Kidney epithelial cell (primary cell): ENCODE data around the gene ETV6. TPM values are rescaled to one million over a fixed set of nuclear protein-coding genes. Genes with fewer than 3 reads are reported as not detected.

Source experiments
- DNase-seq: peaks from one replicate; pipeline ENCODE4 v3.0.0-alpha.2; 2010; ENCODE audit warnings: low read depth
- H3K27me3 ChIP-seq: 2 replicates; pipeline ENCODE4 v1.6.0; 2011; ENCODE audit warnings: low read length; ENCODE audit not compliant: control insufficient read depth, insufficient read depth
- H3K36me3 ChIP-seq: 2 replicates; pipeline ENCODE4 v1.5.1; 2011; ENCODE audit warnings: low read length; ENCODE audit not compliant: control insufficient read depth, insufficient read depth
- H3K4me3 ChIP-seq: 2 replicates; pipeline ENCODE4 v1.5.1; 2011; ENCODE audit warnings: low read depth, mild to moderate bottlenecking, control low read depth, low read length
- CTCF ChIP-seq: IDR thresholded peaks from 2 replicates; pipeline ENCODE4 v1.5.1; 2011; ENCODE audit warnings: mild to moderate bottlenecking, moderate library complexity, low read length, control low read depth, inconsistent platforms; ENCODE audit not compliant: insufficient read depth, poor library complexity, severe bottlenecking
- total RNA-seq: library from RNA; depleted of rRNA; stranded (reverse); fragments of >200 nt; gene quantifications from 2 replicates; pipeline ENCODE4 v1.2.3, GENCODE V29; 2015

ETV6 gene
- total RNA-seq, 1 donor from 2014 or later: 17.6 TPM

DNA sequence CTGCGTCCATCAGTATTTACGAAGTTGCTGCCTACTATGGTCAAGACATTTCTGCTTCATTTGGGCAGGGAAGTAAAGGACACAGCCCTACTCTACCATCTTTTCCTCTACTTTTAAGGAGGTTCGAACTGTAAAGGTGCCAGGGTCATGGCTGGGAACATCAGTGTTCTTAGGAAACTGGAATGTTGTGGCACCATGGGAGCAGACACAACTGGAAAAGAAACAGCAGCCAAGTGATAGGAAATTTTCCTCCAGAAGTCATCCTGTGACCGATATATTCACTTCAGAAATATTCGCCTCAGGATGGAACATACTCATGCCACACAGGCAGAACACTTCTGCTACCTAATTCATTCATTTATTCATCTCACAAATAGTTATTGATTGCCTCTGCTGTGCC lies 104.4 kb downstream of the ETV6 start:
- Histone ChIP-seq H3K36me3 (peaks cover 1% of the 10 kb centered on the region), H3K27me3 (no peaks in the 10 kb centered on the region), H3K4me3 (no peak overlapping the region)
- no peak for DNase-seq
- no peak for TF ChIP-seq CTCF

- Histone ChIP-seq H3K27me3 (no peaks in the 10 kb centered on the region), H3K36me3 (peaks cover 1% of the 10 kb centered on the region), H3K4me3 (no peak overlapping the region)
- DNase-seq: no peak
- no peak for TF ChIP-seq CTCF
These were observed 104.8 kb downstream of the ETV6 start for GRCh38 chr12:11754256-11754655.

DNA sequence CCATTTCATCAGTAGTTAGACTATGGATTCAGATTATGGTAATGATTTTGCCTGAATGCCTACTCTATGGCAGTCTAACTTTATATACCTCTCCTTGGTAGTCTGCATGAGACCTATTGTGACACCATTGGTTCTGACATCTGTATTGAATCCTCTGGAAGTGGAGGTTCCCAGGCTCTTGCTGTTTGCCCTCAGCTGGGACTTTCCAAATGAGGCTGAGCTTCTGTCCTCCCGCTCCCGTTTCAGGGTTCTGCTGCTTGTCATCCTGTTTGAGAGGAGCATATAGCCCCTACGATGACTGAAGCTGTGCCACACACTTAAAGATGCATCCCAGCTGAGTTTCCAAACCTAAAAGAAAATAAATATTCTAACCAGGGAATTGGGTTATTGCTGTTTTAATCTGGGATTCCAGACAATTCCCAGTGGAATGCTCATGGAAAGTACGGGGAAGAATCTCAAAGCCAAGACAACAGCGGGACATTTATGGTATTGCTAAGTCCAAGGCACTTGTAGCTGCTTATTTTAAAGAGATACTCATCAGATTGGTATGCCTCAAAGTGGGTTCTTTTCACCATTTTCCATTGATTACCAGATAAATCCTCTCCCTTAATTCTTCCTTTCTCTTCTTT lies 105.9 kb downstream of the ETV6 start:
- no peak for DNase-seq
- Histone ChIP-seq H3K4me3 (no peak overlapping the region), H3K36me3 (peaks cover 1% of the 10 kb centered on the region), H3K27me3 (no peaks in the 10 kb centered on the region)
- no peak for TF ChIP-seq CTCF

DNA sequence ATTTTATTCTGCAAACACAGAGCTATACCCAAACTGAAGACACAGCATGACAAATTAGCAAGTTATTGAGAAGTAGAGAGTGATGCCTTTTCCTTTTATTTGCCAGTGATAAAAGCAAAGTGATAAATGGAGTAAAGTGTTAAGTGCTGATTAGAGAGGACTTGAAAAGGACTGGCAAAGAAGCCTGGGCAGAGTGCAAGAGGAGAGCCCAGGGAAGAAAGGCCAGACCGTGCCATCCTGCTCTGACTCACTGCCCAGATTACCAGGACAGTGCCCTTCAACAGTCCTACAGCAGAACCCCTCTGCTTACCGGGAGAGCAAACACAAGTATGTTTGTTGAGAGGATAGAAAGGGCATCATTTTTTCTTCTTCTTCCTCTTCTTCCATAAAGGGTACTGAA lies 106.5 kb downstream of the ETV6 start:
- no peak for DNase-seq

DNA sequence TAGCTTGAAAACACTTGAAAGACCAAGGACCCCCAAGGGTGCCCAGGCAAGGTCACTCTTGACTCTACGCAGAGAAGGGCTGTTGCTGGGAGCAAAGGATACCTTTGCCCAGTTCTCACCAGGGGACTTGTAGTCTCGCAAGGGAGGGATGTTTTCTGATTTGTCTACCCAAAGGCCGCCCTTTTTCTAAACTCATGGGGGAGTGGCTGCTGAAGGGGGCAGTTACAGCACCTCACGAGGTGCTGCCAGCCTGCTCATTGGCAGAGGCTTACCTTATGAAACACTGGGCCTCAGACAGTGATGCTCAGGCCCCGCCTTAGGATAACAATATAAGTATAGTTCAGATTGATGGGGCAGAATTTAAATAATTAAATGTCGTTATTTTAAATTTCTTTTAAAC lies 107.0 kb downstream of the ETV6 start:
- Histone ChIP-seq H3K36me3 (peaks cover 1% of the 10 kb centered on the region), H3K27me3 (no peaks in the 10 kb centered on the region), H3K4me3 (no peak overlapping the region)
- no peak for TF ChIP-seq CTCF
- DNase-seq: no peak

More for the DNA sequence above, 106.5 kb downstream of the ETV6 start:
- Histone ChIP-seq H3K36me3 (peaks cover 1% of the 10 kb centered on the region), H3K4me3 (no peak overlapping the region), H3K27me3 (no peaks in the 10 kb centered on the region)
- no peak for TF ChIP-seq CTCF

DNA sequence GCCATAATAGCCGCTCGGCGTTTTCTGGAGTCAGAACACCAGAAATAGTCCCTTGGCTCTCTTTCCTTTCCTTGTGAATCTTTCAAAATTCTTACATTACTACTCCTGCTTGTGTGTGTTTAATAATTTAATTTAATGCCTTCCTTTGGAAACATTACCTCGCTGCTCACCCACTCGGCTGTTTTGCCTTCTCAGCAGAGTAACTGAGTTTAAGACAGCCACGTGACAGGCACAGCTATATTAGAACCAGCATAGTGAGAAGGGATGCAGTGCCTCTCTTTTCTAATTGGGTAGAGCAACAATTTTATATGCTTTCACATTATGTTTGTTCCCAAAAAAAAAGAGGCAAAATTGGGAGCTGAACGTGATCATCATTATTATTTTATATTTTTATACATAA lies 107.6 kb downstream of the ETV6 start:
- Histone ChIP-seq H3K36me3 (peaks cover 1% of the 10 kb centered on the region), H3K4me3 (no peak overlapping the region), H3K27me3 (no peaks in the 10 kb centered on the region)
- no peak for TF ChIP-seq CTCF
- DNase-seq: no peak
